Duodenal mucosa (tissue), 2 donors: Measurements from ENCODE around the gene SCGN.

Source experiments
- H3K27ac ChIP-seq: one replicate; pipeline ENCODE4 v1.7.0; 2013; ENCODE audit warnings: low read depth, low read length
- H3K27me3 ChIP-seq, 2 donors: one replicate each; pipeline ENCODE4 v1.7.0; 2013; ENCODE audit warnings: low read length in 2 of 2, control low read depth in 1 of 2; ENCODE audit not compliant: insufficient read depth in 2 of 2, control insufficient read depth in 1 of 2
- H3K36me3 ChIP-seq, 2 donors: one replicate each; pipeline ENCODE4 v1.7.0; 2013; ENCODE audit warnings: low read length in 2 of 2, control low read depth in 1 of 2; ENCODE audit not compliant: insufficient read depth in 2 of 2, control insufficient read depth in 1 of 2
- H3K4me1 ChIP-seq, 2 donors: one replicate each; pipeline ENCODE4 v1.7.0; 2013; ENCODE audit warnings: low read length in 2 of 2, control low read depth in 1 of 2; ENCODE audit not compliant: insufficient read depth in 2 of 2, control insufficient read depth in 1 of 2
- H3K4me3 ChIP-seq, 2 donors: one replicate each; pipeline ENCODE4 v1.7.0; 2013; ENCODE audit warnings: low read length in 2 of 2, low read depth in 1 of 2
- H3K9ac ChIP-seq, 2 donors: one replicate each; pipeline ENCODE4 v1.7.0; 2013; ENCODE audit warnings: low read length in 2 of 2, low read depth in 1 of 2
- H3K9me3 ChIP-seq, 2 donors: one replicate each; pipeline ENCODE4 v1.7.0; 2013; ENCODE audit warnings: low read length in 2 of 2, control low read depth in 1 of 2; ENCODE audit not compliant: control insufficient read depth in 1 of 2

SCGN gene

GRCh38 chr6:25659633-25660368 lies 7.8 kb downstream of the SCGN start:
- Histone ChIP-seq H3K4me1 (no peaks in the 10 kb centered on the region), H3K4me3 (no peak overlapping the region), H3K9me3 (no peaks in the 10 kb centered on the region), H3K9ac (no peak overlapping the region), H3K27me3 (peaks cover 0 to 5% of the 10 kb centered on the region in 2 donors), H3K36me3 (no peaks in the 10 kb centered on the region), H3K27ac (no peak overlapping the region)

GRCh38 chr6:25660512-25660911 lies 8.5 kb downstream of the SCGN start:
- no peak overlapping the region for H3K9ac ChIP-seq
- no peaks in the 10 kb centered on the region for H3K36me3 ChIP-seq
- H3K4me3 ChIP-seq = no peak overlapping the region
- H3K27ac ChIP-seq = no peak overlapping the region
- H3K9me3 ChIP-seq = no peaks in the 10 kb centered on the region
- H3K4me1 ChIP-seq = no peaks in the 10 kb centered on the region
- peaks cover 0 to 8% of the 10 kb centered on the region in 2 donors for H3K27me3 ChIP-seq

GRCh38 chr6:25661129-25661779 lies 9.2 kb downstream of the SCGN start:
- Histone ChIP-seq H3K36me3 (no peaks in the 10 kb centered on the region), H3K27me3 (peaks cover 0 to 8% of the 10 kb centered on the region in 2 donors), H3K9me3 (no peaks in the 10 kb centered on the region), H3K27ac (no peak overlapping the region), H3K4me1 (no peaks in the 10 kb centered on the region), H3K4me3 (no peak overlapping the region), H3K9ac (no peak overlapping the region)

- no peaks in the 10 kb centered on the region for H3K36me3 ChIP-seq
- H3K4me1 ChIP-seq = no peaks in the 10 kb centered on the region
- no peak overlapping the region for H3K4me3 ChIP-seq
- H3K9ac ChIP-seq = no peak overlapping the region
- H3K27ac ChIP-seq = no peak overlapping the region
- H3K9me3 ChIP-seq = no peaks in the 10 kb centered on the region
- peaks cover 0 to 8% of the 10 kb centered on the region in 2 donors for H3K27me3 ChIP-seq
These were observed 13.4 kb downstream of the SCGN start for GRCh38 chr6:25665455-25665854.

GRCh38 chr6:25669413-25669812 lies 17.4 kb downstream of the SCGN start:
- Histone ChIP-seq H3K36me3 (no peaks in the 10 kb centered on the region), H3K4me3 (no peak overlapping the region), H3K9me3 (no peaks in the 10 kb centered on the region), H3K9ac (no peak overlapping the region), H3K27me3 (peaks cover 0 to 6% of the 10 kb centered on the region in 2 donors), H3K4me1 (no peaks in the 10 kb centered on the region), H3K27ac (no peak overlapping the region)

- no peak overlapping the region for H3K27ac ChIP-seq
- no peak overlapping the region for H3K4me3 ChIP-seq
- H3K27me3 ChIP-seq = no peaks in the 10 kb centered on the region
- no peaks in the 10 kb centered on the region for H3K9me3 ChIP-seq
- no peak overlapping the region for H3K9ac ChIP-seq
- no peaks in the 10 kb centered on the region for H3K36me3 ChIP-seq
- H3K4me1 ChIP-seq = no peaks in the 10 kb centered on the region
These were observed 18.2 kb downstream of the SCGN start for GRCh38 chr6:25670208-25670607.

- H3K27ac ChIP-seq = no peak overlapping the region
- no peak overlapping the region for H3K9ac ChIP-seq
- no peaks in the 10 kb centered on the region for H3K27me3 ChIP-seq
- no peak overlapping the region for H3K4me3 ChIP-seq
- H3K9me3 ChIP-seq = no peaks in the 10 kb centered on the region
- H3K4me1 ChIP-seq = no peaks in the 10 kb centered on the region
- H3K36me3 ChIP-seq = no peaks in the 10 kb centered on the region
These were observed 18.9 kb downstream of the SCGN start for GRCh38 chr6:25670793-25671513.

- no peaks in the 10 kb centered on the region for H3K9me3 ChIP-seq
- no peak overlapping the region for H3K27ac ChIP-seq
- H3K4me3 ChIP-seq = no peak overlapping the region
- no peaks in the 10 kb centered on the region for H3K4me1 ChIP-seq
- no peaks in the 10 kb centered on the region for H3K36me3 ChIP-seq
- no peaks in the 10 kb centered on the region for H3K27me3 ChIP-seq
- no peak overlapping the region for H3K9ac ChIP-seq
These were observed 19.6 kb downstream of the SCGN start for GRCh38 chr6:25671652-25672051.

GRCh38 chr6:25675167-25675566 lies 23.2 kb downstream of the SCGN start:
- Histone ChIP-seq H3K36me3 (no peaks in the 10 kb centered on the region), H3K27me3 (no peaks in the 10 kb centered on the region), H3K4me3 (no peak overlapping the region), H3K27ac (no peak overlapping the region), H3K4me1 (no peaks in the 10 kb centered on the region), H3K9me3 (no peaks in the 10 kb centered on the region), H3K9ac (no peak overlapping the region)

- H3K27me3 ChIP-seq = no peaks in the 10 kb centered on the region
- H3K4me1 ChIP-seq = no peaks in the 10 kb centered on the region
- no peaks in the 10 kb centered on the region for H3K9me3 ChIP-seq
- no peak overlapping the region for H3K9ac ChIP-seq
- no peak overlapping the region for H3K27ac ChIP-seq
- H3K36me3 ChIP-seq = no peaks in the 10 kb centered on the region
- no peak overlapping the region for H3K4me3 ChIP-seq
These were observed 24.8 kb downstream of the SCGN start for GRCh38 chr6:25676775-25677174.
